Measurements from ENCODE around the gene SERTAD2. TPM values are rescaled to one million over a fixed set of nuclear protein-coding genes. Genes with fewer than 3 reads are reported as not detected.

SERTAD2 gene
- total and polyA plus RNA-seq, 2 donors (not counting 3 experiments of a cell fraction or from before 2014, with no cell fraction given) = 5.5 to 11.2 TPM

- H3K9ac ChIP-seq (replicated peaks; ENCODE audit: extremely low read depth, insufficient read depth, low read length) = no peak overlapping the region
- no peak overlapping the region for H2AFZ ChIP-seq (ENCODE audit: low read depth, low read length)
- H3K9me1 ChIP-seq (replicated peaks; ENCODE audit: control insufficient read depth, extremely low read depth, insufficient read depth, low read length) = no peaks in the 10 kb centered on the region
- dilution Hi-C loops (cut with MboI; ENCODE audit: extremely low pct_ligation_motif_present, low sequenced_read_pairs) = no loop called here
- no peak overlapping the region for H3K4me3 ChIP-seq (replicated peaks in 1 of 3; ENCODE audit: insufficient read depth in 1 of 3, low read depth in 1 of 3, low read length in 3 of 3)
- H3K79me2 ChIP-seq (ENCODE audit: control insufficient read depth, insufficient read depth, low read length) = no peaks in the 10 kb centered on the region
- no peaks in the 10 kb centered on the region for H3K27me3 ChIP-seq (ENCODE audit: control insufficient read depth in 2 of 2, insufficient read depth in 2 of 2, low read length in 2 of 2)
- DNase-seq (ENCODE audit: low read depth, low spot score) (no peak), FAIRE-seq (no peak)
- CTCF ChIA-PET = interaction anchor here (1.0 to 4.9 kb wide), 10 partner anchors 11 to 276 kb away, joined by 4 to 18 read pairs (median 4); no protein-coding TSS in a partner anchor
- H3K4me1 ChIP-seq (ENCODE audit: control insufficient read depth, extremely low read depth, insufficient read depth, low read length) = no peaks in the 10 kb centered on the region
- TF ChIP-seq CTCF (IDR thresholded peaks at IDR 0.05; ENCODE audit: extremely low read depth in 1 of 2, insufficient read depth in 1 of 2, low read depth in 1 of 2, low read length in 2 of 2) = no peak
- no peak for TF ChIP-seq MAX (IDR thresholded peaks at IDR 0.05; ENCODE audit: insufficient read depth, insufficient read length)
- no peak for TF ChIP-seq GATA2 (IDR thresholded peaks at IDR 0.05; ENCODE audit: insufficient read depth, insufficient read length, low read depth, low read length)
- intact Hi-C loops (cut with micrococcal nuclease) = no loop called here
- BruUV-seq (replicated peaks) = no TSS peak
- H3K27ac ChIP-seq (ENCODE audit: insufficient read depth, low read depth, low read length) = no peak overlapping the region
- no peak overlapping the region for H3K4me2 ChIP-seq (ENCODE audit: insufficient read depth, low read length)
- POLR2A ChIA-PET = no interaction called here
- no peaks in the 10 kb centered on the region for H3K9me3 ChIP-seq (replicated peaks; ENCODE audit: control insufficient read depth, insufficient read depth, low read length)
- no peaks in the 10 kb centered on the region for H3K36me3 ChIP-seq (ENCODE audit: control insufficient read depth in 2 of 2, extremely low read depth in 1 of 2, insufficient read depth in 2 of 2, low read length in 2 of 2)
- no peaks in the 10 kb centered on the region for H4K20me1 ChIP-seq (replicated peaks; ENCODE audit: control insufficient read depth, extremely low read depth, insufficient read depth, low read length)
These were observed 47.0 kb downstream of the SERTAD2 start for GRCh38 chr2:64606479-64607363.

All from endothelial cell of umbilical vein (primary cell).